KOPT-K1 (cell line): ENCODE measurements around the gene DHRS3.

Experiments used
- H3K27ac ChIP-seq: fragments of 200-600 bp; sonication (generic); 2 replicates; pipeline ENCODE4 v1.5.1; 2016; ENCODE audit warnings: antibody characterized with exemption, mild to moderate bottlenecking, low read depth, low read length; ENCODE audit not compliant: poor library complexity, severe bottlenecking
- H3K36me3 ChIP-seq: fragments of 200-600 bp; sonication (generic); 2 replicates; pipeline ENCODE4 v1.5.1; 2017; ENCODE audit warnings: antibody characterized with exemption, mild to moderate bottlenecking, low read length, moderate library complexity; ENCODE audit not compliant: insufficient read depth
- H3K9me3 ChIP-seq: fragments of 200-600 bp; sonication (generic); 2 replicates; pipeline ENCODE4 v1.5.1; 2017; ENCODE audit warnings: antibody characterized with exemption, low read length, mild to moderate bottlenecking; ENCODE audit not compliant: insufficient read depth, poor library complexity, severe bottlenecking

The DHRS3 gene

DNA sequence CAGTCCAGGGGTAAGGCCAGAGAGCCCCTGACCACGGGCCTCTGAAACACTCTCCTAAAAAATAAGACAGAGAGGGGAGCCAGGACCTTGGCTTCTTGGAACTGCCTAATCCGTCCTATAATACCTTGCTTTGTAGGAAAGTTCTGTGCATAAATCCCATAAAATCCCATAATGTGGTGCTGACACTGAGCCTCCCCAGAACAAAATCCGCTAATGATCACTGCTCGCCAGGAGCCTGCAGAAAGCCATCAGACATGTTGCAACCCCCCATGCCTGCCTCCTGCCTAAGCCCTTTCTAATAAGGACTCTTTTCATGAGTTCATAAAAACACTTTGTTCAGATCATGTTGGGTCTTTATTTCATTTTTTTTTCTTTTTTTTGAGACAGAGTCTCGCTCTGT lies 9.3 kb upstream of the DHRS3 start:
- no peaks in the 10 kb centered on the region for H3K9me3 ChIP-seq
- H3K27ac ChIP-seq: no peak overlapping the region
- no peaks in the 10 kb centered on the region for H3K36me3 ChIP-seq

DNA sequence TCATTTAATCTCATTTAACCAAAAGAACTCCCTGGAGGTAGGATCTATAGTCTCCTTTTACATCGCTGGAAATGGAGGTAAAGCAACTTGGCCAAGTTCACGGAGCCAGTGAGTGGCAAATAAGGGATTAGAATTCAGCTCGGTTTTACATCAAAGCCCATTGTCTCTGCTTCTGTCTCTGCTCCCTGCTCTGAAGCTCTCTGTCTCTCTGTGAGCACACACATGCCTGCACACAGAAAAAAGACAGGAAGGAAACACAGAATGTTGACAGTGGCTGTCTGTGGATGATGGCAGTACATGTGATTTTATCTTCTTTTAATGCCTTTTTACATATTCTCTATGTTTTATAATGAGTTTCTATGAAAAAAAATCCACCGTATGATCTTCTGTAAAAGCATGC lies 8.9 kb upstream of the DHRS3 start:
- no peak overlapping the region for H3K27ac ChIP-seq
- H3K36me3 ChIP-seq: no peaks in the 10 kb centered on the region
- no peaks in the 10 kb centered on the region for H3K9me3 ChIP-seq

DNA sequence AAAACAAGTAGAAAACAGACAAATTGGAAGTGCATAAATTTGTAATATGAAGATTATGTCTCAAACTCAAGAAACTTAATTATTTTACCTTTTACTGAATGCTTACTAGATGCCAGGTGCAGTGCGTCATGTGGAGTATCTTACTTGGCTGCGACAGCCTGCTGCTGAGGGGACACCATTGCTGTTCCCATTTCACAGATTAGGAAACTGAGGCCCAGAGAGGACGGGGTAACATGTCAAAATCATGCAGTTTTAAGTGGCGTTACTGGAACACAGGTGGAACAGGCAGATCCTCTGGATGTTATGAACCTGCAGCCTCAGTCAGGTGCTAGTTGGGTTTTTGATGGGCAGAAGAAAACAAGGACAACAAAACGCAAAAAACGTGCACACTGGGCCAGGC lies 7.3 kb upstream of the DHRS3 start:
- Histone ChIP-seq H3K36me3 (no peaks in the 10 kb centered on the region), H3K27ac (no peak overlapping the region), H3K9me3 (no peaks in the 10 kb centered on the region)

DNA sequence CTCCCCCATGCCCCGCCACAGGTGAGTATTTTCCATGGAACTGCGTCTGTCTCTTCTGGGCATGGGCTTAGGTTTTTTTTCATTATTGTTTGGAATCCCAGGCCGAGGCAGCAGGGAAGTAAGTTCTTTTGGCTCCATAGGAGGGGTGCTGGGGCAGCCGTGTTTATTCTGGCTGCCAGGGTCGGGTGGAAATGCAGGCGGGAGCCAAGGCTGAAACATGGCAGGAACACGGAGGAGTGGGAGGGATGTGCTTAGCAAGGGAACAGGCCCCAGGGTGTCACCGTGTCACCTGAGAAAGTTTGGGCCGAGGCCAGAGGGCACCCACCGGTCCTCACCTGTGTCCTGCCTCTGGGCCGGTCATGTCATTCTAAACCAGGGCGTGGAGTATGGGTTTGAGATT lies 4.5 kb upstream of the DHRS3 start:
- Histone ChIP-seq H3K9me3 (no peaks in the 10 kb centered on the region), H3K27ac (no peak overlapping the region), H3K36me3 (no peaks in the 10 kb centered on the region)

- no peaks in the 10 kb centered on the region for H3K9me3 ChIP-seq
- no peak overlapping the region for H3K27ac ChIP-seq
- no peaks in the 10 kb centered on the region for H3K36me3 ChIP-seq
Observed at GRCh38 chr1:12621346-12622335, 3.6 kb upstream of the DHRS3 start.

DNA sequence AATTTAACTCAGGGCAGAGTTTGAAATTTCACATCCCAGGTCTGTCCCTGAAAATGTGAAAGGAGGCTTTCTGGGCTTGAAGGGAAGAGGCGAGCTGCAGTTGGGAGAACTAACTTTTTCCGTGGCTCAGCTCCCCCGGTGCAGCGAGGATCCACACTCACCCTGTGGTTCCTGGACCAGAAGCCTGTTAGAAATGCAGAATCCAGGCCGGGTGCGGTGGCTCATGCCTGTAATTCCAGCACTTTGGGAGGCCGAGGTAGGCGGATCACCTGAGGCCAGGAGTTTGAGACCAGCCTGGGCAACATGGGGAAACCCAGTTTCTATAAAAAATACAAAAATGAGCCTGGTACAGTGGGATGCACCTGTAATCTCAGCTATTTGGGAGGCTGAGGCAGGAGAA lies 2.9 kb upstream of the DHRS3 start:
- Histone ChIP-seq H3K36me3 (no peaks in the 10 kb centered on the region), H3K27ac (peak overlapping the region; percentile 30), H3K9me3 (no peaks in the 10 kb centered on the region)

GRCh38 chr1:12620488-12620865 lies 2.5 kb upstream of the DHRS3 start:
- Histone ChIP-seq H3K9me3 (no peaks in the 10 kb centered on the region), H3K36me3 (no peaks in the 10 kb centered on the region), H3K27ac (peak overlapping the region; percentile 30)

DNA sequence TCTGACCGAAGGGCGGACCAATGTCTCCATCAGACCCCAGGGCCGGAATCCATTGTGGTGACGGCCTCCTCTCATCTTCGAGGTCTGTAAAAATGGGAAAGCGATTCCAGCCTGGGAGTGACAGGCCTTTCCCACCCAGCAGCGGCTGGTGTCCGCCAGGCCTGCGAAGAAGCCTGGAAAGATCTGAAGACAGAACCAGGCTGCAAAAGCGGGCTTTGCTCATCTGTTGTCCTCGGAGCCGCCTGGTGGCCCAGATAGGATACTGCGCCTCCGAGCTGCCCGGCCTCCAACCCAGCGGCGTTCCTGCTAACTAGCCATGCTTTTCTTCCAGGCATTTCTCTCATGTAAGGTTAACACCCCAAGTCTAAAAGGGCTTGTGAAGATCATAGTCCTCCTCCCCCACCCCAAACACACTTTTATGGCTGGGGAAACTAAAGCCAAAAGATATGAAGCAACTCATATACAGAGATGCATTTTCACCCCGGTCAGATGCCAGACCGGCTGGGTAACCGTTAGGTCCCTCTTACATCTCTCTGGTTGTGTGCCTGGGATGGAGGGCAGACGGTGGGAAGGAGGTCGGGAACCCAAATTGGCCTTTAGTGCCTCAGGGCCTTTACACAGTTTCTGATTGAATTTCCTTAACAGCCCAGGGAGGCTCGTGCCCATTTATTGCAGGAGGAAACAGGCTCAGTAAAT lies 1.9 kb upstream of the DHRS3 start:
- no peaks in the 10 kb centered on the region for H3K9me3 ChIP-seq
- H3K27ac ChIP-seq: peak overlapping the region; percentile 83
- no peaks in the 10 kb centered on the region for H3K36me3 ChIP-seq

DNA sequence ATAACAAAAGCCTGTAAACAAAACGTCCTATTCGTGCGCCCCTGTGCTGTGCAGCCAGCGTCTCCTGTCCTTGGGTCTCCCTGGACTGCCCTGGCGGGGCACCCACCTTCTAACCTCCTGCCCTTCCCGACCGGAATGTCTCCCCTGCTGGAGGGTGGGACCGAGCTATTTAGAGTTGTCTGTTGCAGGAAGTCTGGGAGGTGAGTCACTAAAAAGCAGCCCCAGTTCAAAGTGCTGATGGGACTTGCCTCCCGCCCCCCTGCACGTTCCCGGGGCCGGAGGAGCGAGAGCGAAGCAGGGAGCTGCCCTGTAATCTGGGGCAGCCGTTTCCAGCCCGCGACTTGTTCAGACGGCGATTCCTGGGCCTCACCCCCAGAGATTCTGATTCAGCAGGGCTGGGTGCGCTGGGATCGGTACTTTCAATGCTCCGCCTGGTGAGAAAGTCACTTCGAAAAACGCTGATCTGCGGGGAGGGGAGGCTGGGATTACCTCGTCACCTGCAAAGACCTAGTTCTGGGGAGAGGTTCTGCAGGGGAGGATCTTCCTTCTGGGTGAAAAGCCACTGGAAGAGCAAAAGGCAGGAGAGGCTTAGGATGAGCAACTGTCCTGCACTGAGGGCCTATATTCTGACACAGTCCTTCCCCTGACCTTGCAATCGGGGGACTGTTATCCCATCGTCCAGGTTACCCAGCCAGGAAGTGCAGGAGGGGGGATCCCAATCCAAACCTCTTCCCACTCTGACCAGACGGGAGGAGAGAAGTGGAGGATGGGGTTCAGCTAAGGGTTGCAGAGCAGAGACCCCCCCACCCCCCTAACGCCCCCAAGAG lies 1.2 kb upstream of the DHRS3 start:
- H3K27ac ChIP-seq: peak overlapping the region; percentile 83
- H3K36me3 ChIP-seq: no peaks in the 10 kb centered on the region
- no peaks in the 10 kb centered on the region for H3K9me3 ChIP-seq

DNA sequence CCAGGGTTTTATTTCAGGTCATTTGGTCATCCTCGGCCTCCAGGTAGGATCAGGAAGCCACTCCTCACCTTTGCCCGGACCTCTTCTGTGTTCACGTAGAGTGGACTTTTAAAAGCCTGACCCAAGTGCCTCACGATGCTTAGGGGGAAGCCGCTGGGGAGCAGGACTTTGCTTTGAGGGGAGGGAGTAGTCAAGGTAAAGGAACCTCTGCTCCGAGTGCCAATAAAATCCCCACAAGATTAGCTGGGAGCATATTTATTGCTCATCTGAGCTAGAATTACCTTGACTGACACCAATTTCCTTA lies 603 bp upstream of the DHRS3 start:
- H3K27ac ChIP-seq: peak overlapping the region; percentile 83
- no peaks in the 10 kb centered on the region for H3K9me3 ChIP-seq
- H3K36me3 ChIP-seq: no peaks in the 10 kb centered on the region

DNA sequence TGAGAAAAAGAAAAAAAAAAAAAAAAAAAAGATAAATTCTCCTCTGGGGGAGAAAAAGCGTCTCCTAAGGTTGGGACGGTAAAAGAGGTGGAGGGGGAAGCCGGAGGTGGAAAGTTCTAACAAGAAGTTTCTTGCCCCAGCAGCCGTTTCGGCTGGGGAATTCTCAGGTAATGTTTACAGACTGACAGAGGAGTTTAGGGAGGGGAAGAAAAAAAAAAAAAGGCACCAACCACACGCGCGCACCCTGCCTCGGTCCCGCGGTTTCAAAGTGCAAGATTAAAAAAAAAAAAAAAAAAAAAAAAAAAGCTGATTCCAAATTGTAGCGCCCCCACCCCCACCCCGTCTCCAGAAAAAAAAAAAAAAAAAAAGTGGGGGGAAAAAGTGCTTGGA lies 504 bp downstream of the DHRS3 start:
- Histone ChIP-seq H3K36me3 (no peaks in the 10 kb centered on the region), H3K27ac (peak overlapping the region; percentile 83), H3K9me3 (no peaks in the 10 kb centered on the region)

DNA sequence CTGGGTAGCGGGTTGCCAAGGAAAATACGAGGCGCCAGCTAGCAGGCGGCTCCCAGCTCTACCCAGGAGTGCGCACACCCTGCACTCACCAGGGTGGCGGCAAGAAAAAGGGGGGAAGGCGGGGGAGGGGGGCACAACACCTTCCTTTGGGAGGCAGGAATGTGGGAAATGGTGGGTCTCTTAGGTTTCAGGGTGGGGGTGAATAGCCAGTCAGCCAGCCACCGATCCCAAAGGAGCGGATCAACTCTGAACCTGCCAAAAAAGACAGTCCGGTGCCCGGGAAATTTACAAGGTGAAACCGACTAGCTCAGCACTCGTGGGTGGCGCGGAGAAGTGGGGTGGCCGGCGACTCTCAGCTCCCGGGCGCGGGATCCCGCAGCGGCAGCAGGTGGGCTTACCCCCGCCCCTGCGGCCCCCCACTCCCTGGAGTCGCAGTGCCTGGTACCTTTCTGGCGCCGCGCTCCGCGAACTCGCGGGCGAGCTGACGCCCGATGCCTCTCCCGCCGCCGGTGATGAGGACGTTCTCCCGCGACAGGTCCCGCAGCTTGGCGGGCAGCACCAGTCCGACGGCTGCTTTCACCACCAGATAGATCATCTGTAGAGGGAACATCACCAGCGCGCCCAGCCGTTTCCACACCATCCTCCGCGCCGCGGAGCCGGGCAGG lies 1.2 kb downstream of the DHRS3 start:
- Histone ChIP-seq H3K9me3 (no peaks in the 10 kb centered on the region), H3K27ac (peak overlapping the region; percentile 83), H3K36me3 (no peaks in the 10 kb centered on the region)

DNA sequence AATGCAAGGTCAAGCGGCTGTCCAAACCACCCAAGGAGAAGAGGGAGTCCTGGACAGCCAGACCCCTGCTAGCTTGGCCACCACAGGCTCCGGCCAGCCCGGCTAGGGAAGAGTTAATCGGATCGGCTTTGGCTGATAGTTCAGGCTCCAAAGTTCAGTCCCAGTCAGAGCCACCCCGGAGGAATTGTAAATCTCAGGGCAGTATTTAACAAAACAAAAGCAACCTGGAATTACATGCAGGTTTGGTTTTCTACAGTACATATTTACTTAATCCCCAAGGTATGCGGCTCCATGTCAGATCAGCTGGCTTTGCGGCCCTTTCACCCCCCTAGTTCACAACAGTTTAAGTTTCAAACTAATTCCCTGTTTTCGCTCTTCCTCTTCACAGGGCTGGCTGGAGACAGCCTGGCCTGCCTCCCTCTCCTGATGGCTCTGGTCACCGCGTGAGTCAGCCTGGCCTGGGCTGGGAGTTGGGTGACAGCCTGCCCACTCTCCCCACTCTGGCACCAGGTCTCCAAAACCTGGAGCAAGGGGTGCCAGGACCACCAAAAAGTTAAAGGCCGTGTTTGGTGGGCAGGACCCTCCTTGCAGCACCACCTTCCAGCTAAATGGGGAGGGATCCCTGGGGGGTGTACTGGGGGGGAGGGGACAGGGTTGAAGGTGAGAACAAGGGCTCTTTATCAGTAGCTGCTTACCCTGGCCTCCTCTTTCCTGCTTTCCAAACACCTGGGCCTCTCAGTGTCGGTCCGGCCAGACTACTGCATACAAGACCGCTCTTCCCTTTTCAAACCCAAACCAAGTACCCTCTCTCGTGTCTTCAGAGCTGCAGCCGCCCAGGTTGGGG lies 1.9 kb downstream of the DHRS3 start:
- Histone ChIP-seq H3K36me3 (no peaks in the 10 kb centered on the region), H3K9me3 (no peaks in the 10 kb centered on the region), H3K27ac (no peak overlapping the region)

- no peaks in the 10 kb centered on the region for H3K9me3 ChIP-seq
- H3K36me3 ChIP-seq: no peaks in the 10 kb centered on the region
- no peak overlapping the region for H3K27ac ChIP-seq
Observed at GRCh38 chr1:12615159-12615864, 2.7 kb downstream of the DHRS3 start.
